GM13977 (cell line): ENCODE data around the gene F12.

Experiments
- DNase-seq: peaks from one replicate; pipeline ENCODE4 v3.0.0; 2012; ENCODE audit warnings: low spot score
- in situ Hi-C: fragments of 300-500 bp; cut with MboI; formaldehyde crosslinking; loops from one replicate; pipeline ENCODE4 v1.12.0; 2022; ENCODE audit warnings: low sequenced_read_pairs, low pct_unique_long_range_greater_than_20kb, mixed read lengths, inconsistent platforms; ENCODE audit not compliant: unreplicated experiment
- TF ChIP-seq, protein P1 (sequence below): IDR thresholded peaks from 2 replicates; pipeline ENCODE4 v1.5.1; 2012; ENCODE audit warnings: mild to moderate bottlenecking, control low read depth; ENCODE audit not compliant: insufficient read depth; ENCODE audit errors: extremely low read depth, missing control alignments

The F12 gene

DNA sequence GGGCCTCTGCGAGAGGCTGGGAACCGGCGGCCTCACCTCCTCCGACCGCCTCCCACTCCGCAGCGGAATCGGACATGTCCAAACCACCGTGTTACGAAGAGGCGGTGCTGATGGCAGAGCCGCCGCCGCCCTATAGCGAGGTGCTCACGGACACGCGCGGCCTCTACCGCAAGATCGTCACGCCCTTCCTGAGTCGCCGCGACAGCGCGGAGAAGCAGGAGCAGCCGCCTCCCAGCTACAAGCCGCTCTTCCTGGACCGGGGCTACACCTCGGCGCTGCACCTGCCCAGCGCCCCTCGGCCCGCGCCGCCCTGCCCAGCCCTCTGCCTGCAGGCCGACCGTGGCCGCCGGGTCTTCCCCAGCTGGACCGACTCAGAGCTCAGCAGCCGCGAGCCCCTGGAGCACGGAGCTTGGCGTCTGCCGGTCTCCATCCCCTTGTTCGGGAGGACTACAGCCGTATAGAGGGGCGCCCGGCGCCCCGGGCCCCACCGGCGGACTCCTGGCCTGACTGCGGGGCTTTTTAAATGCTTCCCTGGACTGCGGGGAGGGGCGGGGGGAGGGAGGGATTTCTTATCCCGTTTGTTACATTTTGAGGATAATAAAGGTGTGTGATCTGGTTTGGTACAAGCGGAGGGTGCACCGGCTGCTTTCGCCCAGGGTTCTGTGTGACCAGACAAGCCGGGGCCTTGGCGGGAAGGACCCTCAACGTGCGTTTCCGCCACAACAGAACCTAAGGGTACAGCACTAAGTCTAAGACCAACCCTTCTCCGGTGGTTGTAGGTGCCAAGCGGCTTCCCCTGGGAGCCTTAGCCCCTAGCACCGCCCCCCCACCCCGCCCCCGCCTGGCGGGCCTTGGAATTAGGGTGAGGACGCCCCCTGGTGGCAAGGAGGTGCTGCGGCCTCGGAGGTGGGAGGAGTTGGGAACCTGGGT lies 46.6 kb upstream of the F12 start:
- in situ Hi-C loops = loop anchor here (10.0 kb wide), 1 partner anchor 51 kb away; the partner anchor contains the start of genes F12 and PFN3
- TF ChIP-seq, protein P1, sequence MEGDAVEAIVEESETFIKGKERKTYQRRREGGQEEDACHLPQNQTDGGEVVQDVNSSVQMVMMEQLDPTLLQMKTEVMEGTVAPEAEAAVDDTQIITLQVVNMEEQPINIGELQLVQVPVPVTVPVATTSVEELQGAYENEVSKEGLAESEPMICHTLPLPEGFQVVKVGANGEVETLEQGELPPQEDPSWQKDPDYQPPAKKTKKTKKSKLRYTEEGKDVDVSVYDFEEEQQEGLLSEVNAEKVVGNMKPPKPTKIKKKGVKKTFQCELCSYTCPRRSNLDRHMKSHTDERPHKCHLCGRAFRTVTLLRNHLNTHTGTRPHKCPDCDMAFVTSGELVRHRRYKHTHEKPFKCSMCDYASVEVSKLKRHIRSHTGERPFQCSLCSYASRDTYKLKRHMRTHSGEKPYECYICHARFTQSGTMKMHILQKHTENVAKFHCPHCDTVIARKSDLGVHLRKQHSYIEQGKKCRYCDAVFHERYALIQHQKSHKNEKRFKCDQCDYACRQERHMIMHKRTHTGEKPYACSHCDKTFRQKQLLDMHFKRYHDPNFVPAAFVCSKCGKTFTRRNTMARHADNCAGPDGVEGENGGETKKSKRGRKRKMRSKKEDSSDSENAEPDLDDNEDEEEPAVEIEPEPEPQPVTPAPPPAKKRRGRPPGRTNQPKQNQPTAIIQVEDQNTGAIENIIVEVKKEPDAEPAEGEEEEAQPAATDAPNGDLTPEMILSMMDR = peak; percentile 98
- DNase-seq = peak; percentile 97

DNA sequence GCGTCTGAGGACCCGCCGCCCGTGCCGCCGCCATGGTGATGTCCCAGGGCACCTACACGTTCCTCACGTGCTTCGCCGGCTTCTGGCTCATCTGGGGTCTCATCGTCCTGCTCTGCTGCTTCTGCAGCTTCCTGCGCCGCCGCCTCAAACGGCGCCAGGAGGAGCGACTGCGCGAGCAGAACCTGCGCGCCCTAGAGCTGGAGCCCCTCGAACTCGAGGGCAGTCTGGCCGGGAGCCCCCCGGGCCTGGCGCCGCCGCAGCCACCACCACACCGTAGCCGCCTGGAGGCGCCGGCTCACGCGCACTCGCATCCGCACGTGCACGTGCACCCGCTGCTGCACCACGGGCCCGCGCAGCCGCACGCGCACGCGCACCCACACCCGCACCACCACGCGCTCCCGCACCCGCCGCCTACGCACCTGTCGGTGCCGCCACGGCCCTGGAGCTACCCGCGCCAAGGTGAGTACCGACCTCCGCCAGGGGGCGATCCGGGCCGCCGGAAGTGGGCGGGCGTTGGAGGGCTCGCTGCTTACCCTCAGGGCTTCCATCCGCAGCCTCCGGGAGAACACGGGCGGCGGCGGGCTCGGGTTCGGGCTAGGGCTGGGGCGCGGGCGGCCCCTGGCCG lies 45.8 kb upstream of the F12 start:
- DNase-seq = peak; percentile 96
- in situ Hi-C loops = loop anchor here (10.0 kb wide), 1 partner anchor 50 kb away; the partner anchor contains the start of genes F12 and PFN3

DNA sequence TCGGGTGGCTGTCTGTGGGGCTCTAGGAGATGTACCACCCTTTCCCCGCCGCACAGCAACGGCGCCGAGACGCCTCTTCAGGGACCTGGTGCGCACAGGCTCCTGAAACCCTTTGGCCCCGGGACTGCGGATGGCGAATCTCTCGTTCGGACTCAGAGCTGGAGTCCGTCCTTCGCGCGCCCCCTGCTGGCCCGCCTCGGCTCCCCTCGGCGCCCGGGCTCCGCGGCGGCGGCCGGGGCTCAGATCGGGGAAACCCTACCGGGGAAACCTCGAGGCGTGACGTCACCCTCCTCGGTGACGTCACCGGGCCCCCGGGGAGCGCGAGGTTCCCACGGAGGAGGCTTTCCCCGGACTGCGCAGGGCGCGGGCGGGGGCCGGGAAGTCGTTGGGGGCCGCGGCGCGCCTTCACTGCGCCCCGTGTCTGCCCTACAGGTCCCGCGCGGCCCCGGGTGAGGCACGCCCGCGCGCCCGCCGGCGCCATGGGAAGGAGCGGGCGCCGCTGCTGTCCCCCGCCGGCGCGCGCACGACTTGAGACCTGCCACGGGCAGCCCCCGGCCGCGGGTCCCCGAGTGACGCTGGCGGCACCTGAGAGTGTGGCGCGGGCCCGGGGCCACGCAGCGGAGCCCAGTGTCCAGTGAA lies 45.2 kb upstream of the F12 start:
- peak; percentile 99 for DNase-seq
- in situ Hi-C loops = loop anchor here (10.0 kb wide), 1 partner anchor 50 kb away; the partner anchor contains the start of genes F12 and PFN3
- TF ChIP-seq, protein P1 = peak; percentile 96

More for the DNA sequence above, 45.8 kb upstream of the F12 start:
- TF ChIP-seq, protein P1 = peak; percentile 84

DNA sequence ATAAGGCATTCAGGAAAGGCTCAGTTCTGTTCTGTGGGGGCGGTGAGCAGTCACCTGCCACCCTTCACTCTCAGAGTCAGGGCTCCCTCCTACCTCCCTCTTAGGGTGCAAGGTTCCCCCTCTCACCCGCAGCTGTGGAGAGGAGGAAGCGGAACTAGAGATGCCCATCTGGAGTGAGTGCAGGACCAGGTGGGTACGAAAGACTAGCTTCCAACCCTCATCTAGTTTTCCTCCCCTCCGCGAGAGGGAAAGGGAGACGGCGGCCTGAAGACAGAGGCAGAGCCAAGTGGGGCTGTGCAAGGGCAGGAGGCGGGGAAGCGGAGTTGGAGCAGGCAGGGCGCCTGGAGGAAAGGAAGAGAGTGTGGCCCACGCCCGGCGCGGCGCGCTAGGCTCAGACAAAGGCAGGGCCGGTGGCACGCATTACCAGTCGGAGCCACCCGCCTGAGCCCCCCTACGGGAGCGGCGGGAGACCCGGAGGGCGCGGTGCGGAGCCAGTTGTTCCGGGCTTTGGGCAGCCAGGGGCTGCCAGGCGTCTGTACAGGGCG lies 44.6 kb upstream of the F12 start:
- in situ Hi-C loops = loop anchor here (10.0 kb wide), 1 partner anchor 49 kb away; the partner anchor contains the start of genes F12 and PFN3
- DNase-seq = no peak
- TF ChIP-seq, protein P1 = no peak

DNA sequence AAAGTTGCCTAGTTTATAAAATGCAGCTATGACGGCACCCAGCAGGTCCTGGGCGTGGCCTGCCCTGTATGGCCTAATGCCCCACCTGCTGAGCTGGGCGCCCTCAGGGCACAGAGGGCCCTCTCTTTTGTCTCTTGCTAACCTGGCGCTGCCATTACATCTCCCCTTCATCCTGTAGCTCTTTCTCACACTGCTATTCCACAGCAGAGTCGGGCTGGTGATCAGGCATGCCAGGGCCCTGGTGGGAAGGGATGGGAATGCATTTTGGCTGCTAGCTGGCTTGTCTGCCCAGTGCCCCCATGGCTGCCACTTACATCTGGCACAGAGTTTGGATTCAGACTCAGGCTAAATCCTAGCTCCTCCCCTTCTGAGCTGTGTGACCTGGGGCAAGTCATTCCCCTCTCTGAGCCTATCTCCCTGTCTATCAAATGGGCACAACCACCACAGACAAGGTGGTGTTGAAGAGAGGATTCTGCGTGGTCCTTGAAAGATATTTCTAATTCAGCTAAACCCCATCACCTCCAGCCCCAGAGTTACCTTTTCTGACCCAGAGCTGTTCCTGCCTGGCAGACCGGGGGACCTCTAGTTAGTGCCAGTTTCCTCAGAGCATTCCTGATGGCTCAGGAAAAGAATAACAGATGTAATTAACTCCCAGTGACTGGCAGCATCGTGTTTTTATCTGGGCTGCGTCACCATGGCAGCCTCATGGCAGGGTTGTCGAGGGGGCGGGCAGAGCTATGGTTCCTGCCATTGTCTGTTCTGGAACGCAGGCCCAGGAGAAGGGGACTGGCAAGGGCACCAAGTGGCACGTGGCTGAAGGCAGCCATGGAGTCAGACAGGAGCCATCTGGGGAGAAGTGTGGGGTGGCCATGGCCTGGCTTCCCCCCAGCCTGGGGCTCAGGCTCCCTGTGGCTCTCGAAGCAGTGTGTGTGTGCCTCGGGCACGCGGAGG lies 43.6 kb upstream of the F12 start:
- TF ChIP-seq, protein P1 = no peak
- no peak for DNase-seq
- in situ Hi-C loops = loop anchor here (10.0 kb wide), 1 partner anchor 48 kb away; the partner anchor contains the start of genes F12 and PFN3
